Activated CD4-positive, alpha-beta memory T cell treated with anti-CD3 and anti-CD28 coated beads, Interleukin-2, amount 10 ng/mL, durations not matched to agents 7 days and 5 days (primary cell): ENCODE measurements around the gene CLCNKB. TPM values are rescaled to one million over a fixed set of nuclear protein-coding genes. Genes with fewer than 3 reads are reported as not detected.
"Not testable (repeated sequence)": the region's sequence is repeated elsewhere in the genome, so short reads cannot be mapped to it uniquely, and the experiment has no call there.

Source experiments
- CTCF ChIA-PET: fragments of 350-600 bp; sonication (Branson Sonifier 250); formaldehyde crosslinking; loops from one replicate; lab custom pipeline; 2021; ENCODE audit warnings: antibody characterized with exemption, inconsistent platforms; lab: Charles Lee
- POLR2A ChIA-PET: fragments of 350-600 bp; sonication (Branson Sonifier 250); formaldehyde crosslinking; loops from one replicate; lab custom pipeline; 2021; ENCODE audit warnings: antibody characterized with exemption; lab: Charles Lee
- DNase-seq: peaks from one replicate; pipeline ENCODE4 v3.0.0-alpha.2; 2020
- H3K27ac Mint-ChIP-seq: one replicate; pipeline ENCODE4 v1.8.0; 2021; ENCODE audit warnings: mild to moderate bottlenecking, mixed read lengths
- H3K27me3 Mint-ChIP-seq: one replicate; pipeline ENCODE4 v1.8.0; 2021; ENCODE audit warnings: mixed read lengths
- H3K36me3 Mint-ChIP-seq: one replicate; pipeline ENCODE4 v1.8.0; 2021; ENCODE audit warnings: low read depth, mixed read lengths
- H3K4me1 Mint-ChIP-seq: one replicate; pipeline ENCODE4 v1.8.0; 2021; ENCODE audit warnings: mixed read lengths
- H3K4me3 Mint-ChIP-seq: one replicate; pipeline ENCODE4 v1.8.0; 2021; ENCODE audit warnings: mild to moderate bottlenecking, mixed read lengths
- H3K9me3 Mint-ChIP-seq: one replicate; pipeline ENCODE4 v1.8.0; 2021; ENCODE audit warnings: mixed read lengths
- total RNA-seq, 2 experiments: library from RNA; stranded (reverse); gene quantifications; one replicate each; pipeline ENCODE4 v1.2.3, GENCODE V29; 2021

Gene CLCNKB
- total RNA-seq, 2 experiments from 2014 or later, result not detected

DNA sequence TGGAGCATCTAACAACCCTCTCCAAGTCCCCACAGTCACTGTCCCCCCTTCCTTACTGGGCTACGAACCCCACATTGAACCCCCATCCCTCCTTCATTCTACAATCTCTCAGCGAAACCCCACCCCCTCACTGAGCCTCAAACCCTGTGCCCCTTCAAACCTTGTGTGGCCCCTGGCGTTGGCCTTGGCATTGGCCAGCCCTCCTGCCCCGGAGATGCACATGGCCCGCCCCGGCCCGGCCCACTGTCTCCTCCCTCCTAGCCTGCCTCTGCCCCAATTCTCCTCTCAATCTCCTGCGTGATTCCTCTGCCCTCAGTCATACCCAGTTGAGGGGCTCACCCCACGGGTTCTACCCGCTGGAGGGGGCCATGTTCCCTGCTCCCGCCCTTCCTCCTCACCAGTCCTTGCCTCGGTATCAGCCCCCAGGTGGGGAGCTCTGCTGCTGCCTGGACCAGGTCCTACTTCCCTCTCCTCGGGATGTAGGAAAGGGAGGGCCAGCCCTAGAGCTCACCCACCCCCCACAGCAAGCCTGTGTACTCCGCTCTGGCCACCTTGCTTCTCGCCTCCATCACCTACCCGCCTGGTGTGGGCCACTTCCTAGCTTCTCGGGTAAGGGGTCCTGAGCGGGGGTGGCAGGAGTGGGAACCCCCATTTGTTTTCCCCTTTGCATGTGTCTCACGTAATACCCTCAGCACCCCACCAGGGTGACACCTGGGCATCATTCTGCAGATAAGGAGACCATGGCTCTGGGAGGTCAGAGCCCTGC lies 15.2 kb upstream of the CLCNKB start:
- Mint-ChIP-seq H3K36me3 (no peaks in the 10 kb centered on the region), H3K27ac (no peak overlapping the region), H3K4me1 (no peaks in the 10 kb centered on the region), H3K27me3 (no peaks in the 10 kb centered on the region), H3K4me3 (no peak overlapping the region), H3K9me3 (no peaks in the 10 kb centered on the region)
- no peak for DNase-seq
- CTCF ChIA-PET, result interaction anchor here (1.6 kb wide), 1 partner anchor 29 kb away, joined by 3 read pairs; no protein-coding TSS in a partner anchor
- POLR2A ChIA-PET, result no interaction called here

DNA sequence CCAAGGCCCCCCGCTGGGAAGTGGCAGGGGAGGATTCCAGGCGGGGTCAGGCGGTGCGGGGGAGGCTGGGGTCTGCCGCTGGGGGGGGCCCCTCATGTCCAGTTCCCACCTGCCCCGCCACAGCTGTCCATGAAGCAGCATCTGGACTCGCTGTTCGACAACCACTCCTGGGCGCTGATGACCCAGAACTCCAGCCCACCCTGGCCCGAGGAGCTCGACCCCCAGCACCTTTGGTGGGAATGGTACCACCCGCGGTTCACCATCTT lies 14.6 kb upstream of the CLCNKB start:
- H3K27ac Mint-ChIP-seq, H3K9me3 Mint-ChIP-seq, H3K36me3 Mint-ChIP-seq, H3K4me1 Mint-ChIP-seq, H3K27me3 Mint-ChIP-seq, POLR2A ChIA-PET, H3K4me3 Mint-ChIP-seq, DNase-seq: not testable (repeated sequence)
- CTCF ChIA-PET, result interaction anchor here (1.6 kb wide), 1 partner anchor 29 kb away, joined by 3 read pairs; no protein-coding TSS in a partner anchor

DNA sequence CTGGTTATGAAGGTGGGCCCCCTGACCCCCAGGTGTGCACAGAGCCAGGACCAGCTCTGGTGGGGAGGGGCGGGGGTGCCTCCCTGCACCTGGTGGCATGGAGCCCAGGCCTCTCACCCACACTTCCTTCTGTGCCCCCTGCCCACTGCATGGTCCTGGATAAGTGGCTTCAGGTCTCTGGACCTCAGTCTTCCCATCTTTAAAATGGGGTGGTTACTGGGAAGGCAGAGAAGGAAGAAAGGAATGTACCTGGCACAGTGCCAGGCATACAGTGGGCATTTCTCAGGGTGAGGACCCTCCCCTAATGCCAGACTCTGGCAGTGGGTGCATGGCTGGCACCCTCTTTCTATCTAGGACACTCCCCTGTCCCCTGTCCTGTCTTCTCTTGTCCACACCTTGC lies 14.3 kb upstream of the CLCNKB start:
- no peaks in the 10 kb centered on the region for H3K27me3 Mint-ChIP-seq
- ChIA-PET POLR2A (no interaction called here), CTCF (interaction anchor here (1.6 kb wide), 1 partner anchor 28 kb away, joined by 3 read pairs; no protein-coding TSS in a partner anchor)
- DNase-seq, result no peak
- no peaks in the 10 kb centered on the region for H3K36me3 Mint-ChIP-seq
- no peak overlapping the region for H3K4me3 Mint-ChIP-seq
- H3K9me3 Mint-ChIP-seq, result no peaks in the 10 kb centered on the region
- H3K27ac Mint-ChIP-seq, result no peak overlapping the region
- no peaks in the 10 kb centered on the region for H3K4me1 Mint-ChIP-seq

DNA sequence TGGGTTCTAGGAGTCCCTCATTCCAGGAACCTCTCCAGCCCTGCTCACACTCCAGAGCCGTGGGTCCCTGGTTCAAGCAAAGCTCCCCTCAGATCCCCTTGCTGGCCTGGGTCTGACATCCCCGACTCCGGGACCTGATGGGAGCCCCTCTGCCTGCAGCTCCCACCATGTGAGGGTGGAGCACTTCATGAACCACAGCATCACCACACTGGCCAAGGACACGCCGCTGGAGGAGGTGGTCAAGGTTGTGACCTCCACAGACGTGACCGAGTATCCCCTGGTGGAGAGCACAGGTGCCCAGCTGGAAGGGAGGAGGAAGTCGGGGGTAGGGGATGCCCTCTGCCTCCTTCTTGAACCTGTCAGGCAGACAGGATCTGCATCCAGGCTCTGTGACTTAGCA lies 12.0 kb upstream of the CLCNKB start:
- Mint-ChIP-seq H3K27me3 (no peaks in the 10 kb centered on the region), H3K36me3 (no peaks in the 10 kb centered on the region), H3K4me1 (no peaks in the 10 kb centered on the region), H3K27ac (no peak overlapping the region), H3K9me3 (no peaks in the 10 kb centered on the region), H3K4me3 (no peak overlapping the region)
- ChIA-PET POLR2A (no interaction called here), CTCF (interaction anchor here (1.6 kb wide), 1 partner anchor 239 kb away, joined by 4 read pairs; no protein-coding TSS in a partner anchor)
- DNase-seq, result no peak

DNA sequence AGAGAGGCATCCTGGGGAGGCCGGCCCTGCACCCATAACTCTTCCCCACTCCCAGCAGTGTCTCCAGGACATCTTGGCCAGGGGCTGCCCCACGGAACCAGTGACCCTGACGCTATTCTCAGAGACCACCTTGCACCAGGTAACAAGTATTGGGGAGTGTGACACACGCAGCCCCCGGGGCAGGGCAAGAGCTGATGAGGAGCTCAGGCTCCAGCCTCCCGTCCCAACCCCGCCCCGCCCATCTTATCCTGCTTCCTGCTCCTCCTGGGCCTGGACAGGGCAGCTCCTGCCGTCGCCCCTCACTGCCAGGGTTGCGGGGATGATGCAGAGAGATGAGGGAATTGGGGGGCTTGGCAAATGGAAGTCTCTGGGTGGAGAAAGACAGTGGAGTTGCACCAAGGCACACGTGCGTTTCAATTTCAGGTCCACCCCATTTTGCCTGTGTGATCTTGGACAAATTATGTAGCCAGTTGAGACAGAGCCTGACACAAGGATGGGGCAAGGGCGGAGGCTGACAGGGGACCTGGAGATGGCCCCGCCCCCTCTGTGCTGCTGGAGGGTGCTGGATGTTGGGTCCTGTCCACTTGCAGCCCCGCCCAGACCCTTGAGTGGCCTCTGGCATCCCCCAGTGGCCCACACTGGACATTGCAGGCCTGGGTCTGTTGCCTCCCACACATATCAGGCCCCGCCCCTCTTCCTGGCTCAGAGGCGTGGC lies 11.0 kb upstream of the CLCNKB start:
- no peaks in the 10 kb centered on the region for H3K9me3 Mint-ChIP-seq
- peak; percentile 64 for DNase-seq
- peaks cover 2% of the 10 kb centered on the region for H3K27me3 Mint-ChIP-seq
- H3K4me1 Mint-ChIP-seq, result no peaks in the 10 kb centered on the region
- POLR2A ChIA-PET, result no interaction called here
- no peaks in the 10 kb centered on the region for H3K36me3 Mint-ChIP-seq
- H3K4me3 Mint-ChIP-seq, result no peak overlapping the region
- CTCF ChIA-PET, result interaction anchor here (0.9 kb wide), 1 partner anchor 25 kb away, joined by 4 read pairs; no protein-coding TSS in a partner anchor
- no peak overlapping the region for H3K27ac Mint-ChIP-seq

DNA sequence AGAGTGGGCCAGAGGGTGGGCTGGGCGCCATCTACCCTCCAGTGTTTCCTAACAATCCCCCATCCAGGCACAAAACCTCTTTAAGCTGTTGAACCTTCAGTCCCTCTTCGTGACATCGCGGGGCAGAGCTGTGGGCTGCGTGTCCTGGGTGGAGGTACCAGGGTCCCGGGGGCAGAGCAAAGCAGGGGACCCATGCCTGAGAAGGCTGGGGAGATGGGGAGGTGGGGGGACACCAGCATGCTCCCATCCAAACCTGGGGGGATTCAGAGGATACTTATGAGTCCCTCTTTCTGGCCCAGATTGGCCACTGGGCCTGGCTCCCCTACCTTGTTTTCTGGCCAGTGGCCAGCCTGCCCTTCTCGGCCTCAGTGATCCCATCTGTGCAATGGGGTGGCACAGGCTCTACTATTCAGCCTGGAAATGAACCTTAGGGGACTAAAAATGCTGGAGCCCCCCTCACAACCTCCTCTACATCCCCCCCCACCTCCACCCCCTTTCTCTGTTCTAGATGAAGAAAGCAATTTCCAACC lies 10.4 kb upstream of the CLCNKB start:
- DNase-seq, H3K4me1 Mint-ChIP-seq, H3K27ac Mint-ChIP-seq, H3K36me3 Mint-ChIP-seq, H3K27me3 Mint-ChIP-seq, POLR2A ChIA-PET, H3K9me3 Mint-ChIP-seq, H3K4me3 Mint-ChIP-seq: not testable (repeated sequence)
- CTCF ChIA-PET, result interaction anchor here (0.9 kb wide), 1 partner anchor 24 kb away, joined by 4 read pairs; no protein-coding TSS in a partner anchor

DNA sequence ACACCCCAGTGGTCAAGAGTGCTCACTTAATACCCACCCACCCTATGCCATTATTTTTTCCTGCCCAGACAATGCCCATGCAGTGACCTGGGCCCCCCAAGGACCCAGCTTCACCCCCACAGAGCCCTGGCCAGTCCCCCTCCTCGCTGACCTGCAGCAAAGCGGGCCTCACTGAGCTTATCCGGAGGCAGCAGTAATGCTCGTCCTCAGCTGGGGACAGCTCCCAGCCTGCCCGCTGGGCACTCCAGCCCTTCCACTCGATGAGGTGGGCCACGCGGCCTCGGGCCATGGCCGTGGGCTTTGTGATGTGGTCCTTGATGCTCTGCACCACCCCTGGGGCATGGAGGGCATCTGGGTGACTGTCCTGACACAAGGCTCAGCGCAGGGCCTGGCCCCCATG lies 7.1 kb upstream of the CLCNKB start:
- H3K36me3 Mint-ChIP-seq, H3K27ac Mint-ChIP-seq, H3K27me3 Mint-ChIP-seq, CTCF ChIA-PET, DNase-seq, H3K4me1 Mint-ChIP-seq, H3K9me3 Mint-ChIP-seq, H3K4me3 Mint-ChIP-seq: not testable (repeated sequence)
- POLR2A ChIA-PET, result interaction anchor here (1.4 kb wide), 1 partner anchor 23 kb away, joined by 3 read pairs; no protein-coding TSS in a partner anchor

DNA sequence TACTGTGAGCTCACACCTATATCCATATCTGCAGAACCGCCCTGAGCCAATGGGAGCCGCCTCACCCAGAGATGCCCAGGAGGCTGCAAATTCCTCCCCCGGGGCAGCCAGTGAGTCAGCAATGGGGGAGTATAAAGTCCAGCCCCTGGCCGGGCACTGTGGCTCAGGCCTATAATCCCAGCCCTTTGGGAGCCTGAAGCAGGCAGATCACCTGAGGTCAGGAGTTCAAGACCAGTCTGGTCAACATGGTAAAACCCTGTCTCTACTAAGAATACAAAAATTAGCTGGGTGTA lies 5.0 kb upstream of the CLCNKB start:
- ChIA-PET POLR2A (no interaction called here), CTCF (interaction anchor here (1.2 kb wide), 1 partner anchor 19 kb away, joined by 4 read pairs; no protein-coding TSS in a partner anchor)
- Mint-ChIP-seq H3K9me3 (no peaks in the 10 kb centered on the region), H3K27ac (no peak overlapping the region), H3K36me3 (no peaks in the 10 kb centered on the region), H3K4me1 (no peaks in the 10 kb centered on the region), H3K4me3 (no peak overlapping the region), H3K27me3 (peaks cover 9% of the 10 kb centered on the region)
- no peak for DNase-seq

DNA sequence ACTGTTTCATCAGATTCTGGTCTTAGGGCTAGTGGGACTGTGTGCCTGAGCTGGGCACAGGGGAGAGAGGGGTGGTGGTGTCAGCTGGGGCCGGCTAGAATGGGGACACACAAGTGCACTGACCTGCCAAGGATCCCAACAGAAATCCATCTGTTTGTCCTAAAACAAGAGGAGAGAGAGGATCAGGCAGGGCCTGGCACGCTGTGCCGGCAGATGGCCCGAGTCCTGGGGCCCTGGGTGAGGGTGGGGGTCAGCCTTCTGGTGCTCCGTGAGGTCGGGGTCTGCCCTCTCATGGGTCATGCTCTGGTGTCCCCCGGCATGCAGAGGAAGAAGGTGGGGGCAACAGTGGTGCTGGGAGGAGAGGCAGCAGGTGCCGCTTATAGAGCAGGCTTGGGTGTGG lies 3.7 kb upstream of the CLCNKB start:
- CTCF ChIA-PET, H3K4me3 Mint-ChIP-seq, DNase-seq, H3K4me1 Mint-ChIP-seq, H3K9me3 Mint-ChIP-seq, H3K27ac Mint-ChIP-seq, H3K36me3 Mint-ChIP-seq, H3K27me3 Mint-ChIP-seq: not testable (repeated sequence)
- POLR2A ChIA-PET, result interaction anchor here (1.4 kb wide), 1 partner anchor 23 kb away, joined by 3 read pairs; no protein-coding TSS in a partner anchor

DNA sequence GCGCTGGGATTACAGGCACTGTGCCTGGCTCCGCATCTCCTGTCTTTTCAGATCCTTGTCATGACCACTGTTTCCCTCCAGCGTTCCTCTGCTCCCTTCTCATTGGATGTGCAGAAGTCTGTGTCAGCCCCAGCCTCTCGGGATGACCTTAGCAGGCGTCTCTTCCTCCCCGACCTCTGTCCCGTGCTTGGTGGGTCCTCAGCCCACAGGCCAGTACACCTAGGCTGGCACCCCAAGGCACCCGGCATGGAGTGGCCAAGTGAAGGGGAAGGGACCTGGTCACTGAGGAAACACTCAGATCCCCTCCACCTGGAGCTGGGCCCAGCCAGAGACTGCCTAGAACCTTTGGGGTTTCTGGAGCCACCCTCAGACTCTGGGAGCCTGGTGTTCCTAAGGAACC lies 2.4 kb upstream of the CLCNKB start:
- Mint-ChIP-seq H3K9me3 (no peaks in the 10 kb centered on the region), H3K27me3 (peaks cover 9% of the 10 kb centered on the region), H3K4me3 (no peak overlapping the region), H3K4me1 (no peaks in the 10 kb centered on the region), H3K36me3 (no peaks in the 10 kb centered on the region), H3K27ac (no peak overlapping the region)
- no peak for DNase-seq
- POLR2A ChIA-PET, result no interaction called here
- CTCF ChIA-PET, result interaction anchor here (0.6 to 1.1 kb wide), 2 partner anchors 30 to 234 kb away, joined by 3 read pairs; no protein-coding TSS in a partner anchor

DNA sequence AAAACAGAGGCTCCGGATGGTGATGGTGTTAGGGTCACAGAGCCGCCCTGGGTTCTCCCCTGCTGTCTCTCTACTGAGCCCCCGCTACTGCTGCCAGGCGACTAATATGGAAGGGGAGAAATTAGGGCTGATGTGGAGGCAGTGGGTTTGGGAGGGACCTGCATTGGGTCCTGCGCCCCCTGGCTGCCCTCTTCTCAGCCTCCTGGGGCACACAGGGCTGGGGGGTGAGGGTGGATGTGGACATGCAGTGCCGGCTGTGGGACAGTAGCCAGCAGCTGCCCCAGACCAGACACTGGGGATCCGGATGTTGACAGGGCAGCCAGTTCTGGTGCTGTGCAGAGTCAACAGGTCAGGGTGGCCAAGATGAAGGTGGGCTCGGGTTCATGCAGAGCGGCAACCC lies 1.5 kb upstream of the CLCNKB start:
- no peaks in the 10 kb centered on the region for H3K9me3 Mint-ChIP-seq
- no peak overlapping the region for H3K4me3 Mint-ChIP-seq
- no peak overlapping the region for H3K27ac Mint-ChIP-seq
- H3K36me3 Mint-ChIP-seq, result no peaks in the 10 kb centered on the region
- H3K27me3 Mint-ChIP-seq, result peaks cover 9% of the 10 kb centered on the region
- DNase-seq, result no peak
- ChIA-PET CTCF (interaction anchor here (1.1 kb wide), 1 partner anchor 30 kb away, joined by 3 read pairs; no protein-coding TSS in a partner anchor), POLR2A (no interaction called here)
- H3K4me1 Mint-ChIP-seq, result no peaks in the 10 kb centered on the region

DNA sequence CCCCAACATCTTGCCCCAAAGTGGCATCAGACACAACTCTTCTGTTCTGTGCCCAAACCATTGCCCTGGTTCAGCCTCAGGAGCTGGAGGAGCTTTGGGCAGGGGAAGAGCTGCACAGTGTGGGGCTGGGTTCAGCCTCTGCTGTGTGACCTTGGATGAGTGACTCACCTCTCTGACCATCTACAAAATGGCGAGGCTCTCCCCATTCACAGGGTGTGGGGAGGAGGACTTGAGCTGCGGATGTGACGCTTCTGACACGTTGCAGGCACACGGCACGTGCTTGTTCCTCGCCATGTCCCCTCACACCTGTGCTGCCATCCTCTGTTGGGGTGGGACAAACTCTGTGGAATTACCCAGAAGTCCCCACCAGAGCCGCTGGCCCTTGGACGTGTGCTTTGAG lies 928 bp upstream of the CLCNKB start:
- CTCF ChIA-PET, result interaction anchor here (1.1 kb wide), 1 partner anchor 33 kb away, joined by 3 read pairs; no protein-coding TSS in a partner anchor
- H3K36me3 Mint-ChIP-seq, result not testable (repeated sequence)

DNA sequence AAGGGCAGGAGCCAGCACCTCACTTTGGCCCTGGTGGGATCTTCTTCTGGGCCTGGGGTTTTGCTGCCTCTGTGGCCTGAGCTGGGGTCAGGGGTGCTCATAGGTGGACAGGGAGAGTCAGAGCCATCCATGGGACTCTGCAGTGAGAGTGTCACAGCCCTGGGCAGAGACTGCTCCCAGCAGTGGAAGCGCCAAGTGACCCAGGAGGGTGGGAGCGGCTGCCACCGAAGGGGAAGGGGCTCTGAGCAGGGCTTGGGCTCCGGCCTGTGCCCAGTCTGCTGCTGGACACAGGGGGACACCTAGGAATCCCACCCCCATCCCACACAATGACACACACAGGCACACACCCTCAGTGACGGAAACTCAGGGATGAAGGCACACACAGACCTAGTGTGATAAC lies 368 bp downstream of the CLCNKB start:
- ChIA-PET CTCF (interaction anchor here (1.4 kb wide), 1 partner anchor 229 kb away, joined by 4 read pairs; no protein-coding TSS in a partner anchor), POLR2A (interaction anchor here (0.6 kb wide), 1 partner anchor 515 kb away, joined by 4 read pairs; no protein-coding TSS in a partner anchor)
- DNase-seq, result no peak
- Mint-ChIP-seq H3K27ac (no peak overlapping the region), H3K27me3 (peaks cover 13% of the 10 kb centered on the region), H3K36me3 (no peaks in the 10 kb centered on the region), H3K4me3 (no peak overlapping the region), H3K9me3 (no peaks in the 10 kb centered on the region), H3K4me1 (no peaks in the 10 kb centered on the region)

More for the DNA sequence above, 928 bp upstream of the CLCNKB start:
- POLR2A ChIA-PET, H3K27ac Mint-ChIP-seq, H3K9me3 Mint-ChIP-seq, H3K4me3 Mint-ChIP-seq, H3K4me1 Mint-ChIP-seq, DNase-seq: not testable (repeated sequence)
- peaks cover 13% of the 10 kb centered on the region for H3K27me3 Mint-ChIP-seq
